OCI-M2 (cell line): ENCODE results near the gene PDZRN3.
"Not testable (repeated sequence)": the region's sequence is repeated elsewhere in the genome, so short reads cannot be mapped to it uniquely, and the experiment has no call there.

ENCODE experiments used
- DNase-seq: peaks from one replicate; lab custom pipeline; 2025; ENCODE audit not compliant: unreplicated experiment; lab: John Stamatoyannopoulos, UW

PDZRN3 gene

DNA sequence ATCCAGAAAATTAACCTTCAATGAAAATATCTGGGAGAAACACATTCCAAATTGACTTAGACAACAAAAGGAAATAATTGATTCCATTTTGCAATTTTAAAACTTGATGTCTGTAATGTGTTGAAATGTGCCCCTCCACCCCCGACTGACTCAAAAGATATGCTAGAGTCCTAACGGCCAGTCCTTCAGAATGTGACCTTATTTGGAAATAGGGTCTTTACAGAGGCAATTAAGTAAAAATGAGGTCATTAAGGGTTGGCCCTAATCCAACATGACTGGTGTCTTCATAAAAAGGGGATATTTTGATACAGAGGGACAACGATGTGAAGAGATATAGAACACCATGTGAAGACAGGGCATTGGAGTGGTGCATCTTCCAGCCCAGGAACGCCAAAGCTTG lies 153.9 kb downstream of the PDZRN3 start:
- DNase-seq: no peak

- no peak for DNase-seq
These were observed 155.4 kb downstream of the PDZRN3 start for GRCh38 chr3:73469331-73469730.

DNA sequence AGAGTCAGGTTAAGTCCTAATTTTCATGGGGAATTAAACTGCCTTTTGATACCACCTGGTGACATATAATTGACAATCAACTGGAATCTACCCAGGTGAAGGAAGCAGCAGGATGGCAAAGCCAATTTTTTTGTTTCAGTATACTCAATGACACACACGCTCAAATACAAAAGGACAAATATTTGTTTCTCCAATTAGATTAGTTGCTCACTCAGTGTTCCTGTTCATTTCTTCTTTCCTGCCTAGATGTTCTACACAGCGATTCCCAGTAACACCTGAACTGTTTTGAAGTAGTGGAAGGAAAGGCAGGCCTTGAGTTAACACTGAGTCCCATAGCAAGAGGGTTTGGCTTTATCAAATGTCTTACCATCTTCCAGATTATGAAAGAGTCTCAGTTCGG lies 157.5 kb downstream of the PDZRN3 start:
- DNase-seq: no peak

GRCh38 chr3:73465926-73466325 lies 158.8 kb downstream of the PDZRN3 start:
- DNase-seq: no peak

GRCh38 chr3:73464126-73464525 lies 160.6 kb downstream of the PDZRN3 start:
- DNase-seq: not testable (repeated sequence)

- DNase-seq: no peak
These were observed 163.2 kb downstream of the PDZRN3 start for GRCh38 chr3:73461547-73461946.

DNA sequence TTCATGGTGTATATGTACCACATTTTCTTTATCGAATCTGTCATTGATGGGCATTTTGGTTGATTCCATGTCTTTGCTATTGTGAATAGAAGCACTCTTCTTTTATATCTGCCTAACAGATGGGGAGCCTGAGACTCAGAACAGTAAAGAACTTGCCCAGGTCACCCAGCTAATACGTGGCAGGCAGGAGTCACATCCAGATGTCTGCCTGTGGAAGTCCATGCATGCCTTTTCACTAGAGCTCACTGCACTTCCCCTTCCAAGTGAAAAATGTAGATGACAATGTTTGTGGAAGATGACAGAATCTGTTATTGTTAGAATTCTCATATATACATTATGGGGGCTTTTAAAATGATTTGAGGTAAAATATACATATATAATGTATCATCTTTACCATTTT lies 165.0 kb downstream of the PDZRN3 start:
- DNase-seq: no peak

DNA sequence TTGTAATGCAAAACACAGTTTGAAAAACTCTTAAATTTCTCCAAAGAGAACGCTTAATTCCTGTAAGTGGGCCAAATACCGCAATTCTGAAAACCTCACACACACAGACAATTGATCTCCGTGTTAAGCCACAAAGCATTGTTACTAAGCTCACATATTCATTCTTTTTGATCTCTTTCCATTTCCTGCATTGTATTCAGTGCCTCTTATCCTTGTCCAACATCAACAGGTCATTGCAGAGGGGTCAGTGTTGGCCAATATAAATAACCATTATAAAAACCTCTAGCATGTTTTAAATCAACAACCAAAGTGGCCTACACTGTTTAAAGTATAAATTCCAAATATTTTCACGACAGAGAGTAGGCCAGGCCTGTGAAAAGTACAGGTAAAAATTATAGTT lies 171.1 kb downstream of the PDZRN3 start:
- DNase-seq: no peak

GRCh38 chr3:73452729-73453128 lies 172.0 kb downstream of the PDZRN3 start:
- DNase-seq: no peak

DNA sequence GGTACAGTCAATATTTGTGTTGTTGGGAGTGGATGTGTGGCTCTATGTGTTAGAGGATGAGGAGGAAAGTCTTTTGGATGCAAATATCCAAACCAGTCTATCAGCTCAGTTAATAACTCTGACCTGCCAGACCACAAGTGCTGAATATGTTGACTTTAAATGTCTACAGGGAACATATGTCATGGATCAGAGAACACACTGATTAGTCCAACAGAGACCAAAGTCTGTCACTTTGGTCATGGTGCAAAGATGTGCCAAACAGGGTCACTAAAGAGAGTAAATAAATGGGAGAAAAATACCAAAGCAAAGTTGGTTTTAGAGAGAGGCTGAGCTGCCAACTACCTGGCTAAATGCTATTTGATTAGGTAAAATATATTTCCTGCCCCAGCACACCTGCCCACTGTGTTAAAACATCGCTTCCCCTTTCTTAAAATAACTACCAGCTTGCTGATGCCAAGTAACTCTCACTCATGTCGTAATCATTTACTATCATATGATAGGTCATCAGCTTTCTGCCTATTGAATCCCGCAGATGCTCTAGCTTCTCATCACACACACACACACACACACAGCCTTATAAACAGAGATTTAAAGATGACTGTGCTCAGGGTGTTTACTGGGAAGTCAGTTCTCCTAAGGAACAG lies 173.3 kb downstream of the PDZRN3 start:
- no peak for DNase-seq

GRCh38 chr3:73449774-73450173 lies 175.0 kb downstream of the PDZRN3 start:
- no peak for DNase-seq

GRCh38 chr3:73448761-73449301 lies 175.9 kb downstream of the PDZRN3 start:
- no peak for DNase-seq

- no peak for DNase-seq
These were observed 176.7 kb downstream of the PDZRN3 start for GRCh38 chr3:73448041-73448440.

GRCh38 chr3:73447111-73447510 lies 177.6 kb downstream of the PDZRN3 start:
- DNase-seq: no peak

GRCh38 chr3:73446467-73447110 lies 178.2 kb downstream of the PDZRN3 start:
- DNase-seq: no peak

- no peak for DNase-seq
These were observed 181.9 kb downstream of the PDZRN3 start for GRCh38 chr3:73442886-73443285.

DNA sequence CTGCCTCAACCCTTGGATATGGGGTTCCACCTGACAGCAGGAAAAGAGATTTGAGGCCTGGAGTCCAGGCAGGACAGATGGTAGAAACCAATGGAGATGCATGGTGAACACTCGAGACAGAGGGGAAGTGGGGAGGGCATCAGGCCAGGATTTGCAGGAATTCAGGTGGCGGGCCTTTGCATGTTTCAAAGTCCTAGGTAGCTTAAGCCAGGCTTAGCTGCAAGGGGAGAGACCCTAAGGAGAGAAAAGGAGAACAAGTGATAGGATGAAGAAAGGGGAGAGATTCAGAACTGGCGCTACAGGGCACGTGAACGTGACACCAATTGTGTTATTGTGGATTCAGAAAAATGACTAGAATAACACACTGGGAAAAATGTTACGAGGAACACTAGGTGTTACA lies 182.6 kb downstream of the PDZRN3 start:
- DNase-seq: no peak

DNA sequence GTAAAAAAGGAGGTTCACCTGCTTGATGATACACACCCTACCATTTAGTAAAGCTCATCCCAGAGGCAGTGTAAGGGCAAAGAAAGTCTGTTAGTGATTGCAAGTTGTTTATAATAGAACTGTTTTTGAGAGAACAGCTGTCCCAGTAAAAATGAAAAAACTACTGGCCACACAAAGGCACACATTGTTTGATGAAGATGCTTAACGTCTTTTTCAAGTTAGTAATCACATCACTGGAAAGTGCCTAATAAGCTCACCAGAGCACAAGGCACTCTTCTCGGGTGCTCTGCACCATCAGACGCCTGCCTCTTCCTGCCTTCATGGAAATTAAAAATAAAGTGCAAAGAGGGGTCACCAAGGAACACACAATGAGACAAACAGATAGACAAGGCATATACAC lies 186.9 kb downstream of the PDZRN3 start:
- DNase-seq: no peak

- no peak for DNase-seq
These were observed 189.7 kb downstream of the PDZRN3 start for GRCh38 chr3:73435055-73435454.

DNA sequence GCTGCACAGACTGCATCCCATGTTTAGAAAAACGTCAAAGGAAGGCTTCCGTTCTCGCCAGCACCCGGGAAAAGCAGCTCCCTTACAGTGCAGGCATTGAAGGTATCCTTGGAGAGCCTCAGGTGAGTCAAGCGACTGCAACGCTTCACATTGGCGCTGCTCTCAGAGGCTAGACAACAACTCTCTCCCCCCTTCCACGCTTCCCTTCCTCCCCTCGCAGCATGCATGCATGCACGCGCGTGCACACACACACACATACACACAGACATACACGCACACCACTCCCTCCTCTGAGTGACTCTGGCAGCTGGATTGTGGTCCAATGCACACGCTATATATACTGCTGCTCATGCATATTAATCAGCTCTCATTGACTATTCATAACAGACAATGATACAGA lies 191.1 kb downstream of the PDZRN3 start:
- DNase-seq: no peak

DNA sequence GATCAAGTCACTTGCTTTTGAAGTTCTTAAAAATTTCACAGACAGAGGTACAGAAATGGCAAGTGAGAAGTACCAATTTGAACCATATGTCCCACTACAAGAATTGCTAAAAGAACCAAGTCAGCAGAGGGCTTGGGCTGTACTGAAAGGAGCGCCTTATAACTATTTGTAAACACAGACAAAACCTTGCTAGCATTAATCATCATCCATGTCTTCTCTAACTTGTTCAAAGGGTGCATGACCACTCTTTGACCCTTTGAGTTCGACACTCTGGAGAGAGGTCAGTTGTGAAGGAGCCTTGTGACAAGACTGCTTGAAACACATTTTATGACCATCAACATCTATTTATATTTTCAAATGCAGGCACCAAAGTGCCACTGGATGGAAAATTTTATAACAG lies 191.7 kb downstream of the PDZRN3 start:
- DNase-seq: no peak

- DNase-seq: no peak
These were observed 192.1 kb downstream of the PDZRN3 start for GRCh38 chr3:73432706-73433032.
